Osteoblast (primary cell): ENCODE results near the gene ILDR1. TPM values are rescaled to one million over a fixed set of nuclear protein-coding genes. Genes with fewer than 3 reads are reported as not detected.

Experiments
- DNase-seq: peaks from one replicate; pipeline ENCODE4 v3.0.0; 2011; ENCODE audit warnings: low spot score, mixed read lengths; ENCODE audit not compliant: insufficient read length; ENCODE audit errors: missing footprints
- H2AFZ ChIP-seq: 2 replicates; pipeline ENCODE4 v1.6.0; 2011; ENCODE audit warnings: mild to moderate bottlenecking, low read length
- H3K27ac ChIP-seq: 2 replicates; pipeline ENCODE4 v1.5.1; 2011; ENCODE audit warnings: mild to moderate bottlenecking, low read depth, low read length, moderate library complexity
- H3K27me3 ChIP-seq: 2 replicates; pipeline ENCODE4 v1.6.0; 2012; ENCODE audit warnings: mild to moderate bottlenecking, control low read depth, inconsistent platforms, low read length, moderate library complexity; ENCODE audit not compliant: insufficient read depth
- H3K36me3 ChIP-seq: 2 replicates; pipeline ENCODE4 v1.5.1; 2011; ENCODE audit warnings: mild to moderate bottlenecking, low read length, control low read depth, moderate library complexity; ENCODE audit not compliant: insufficient read depth
- H3K4me1 ChIP-seq: 2 replicates; pipeline ENCODE4 v1.5.1; 2011; ENCODE audit warnings: mild to moderate bottlenecking, low read length, control low read depth, moderate library complexity; ENCODE audit not compliant: insufficient read depth
- H3K4me2 ChIP-seq: 2 replicates; pipeline ENCODE4 v1.6.0; 2011; ENCODE audit warnings: mild to moderate bottlenecking, low read length; ENCODE audit not compliant: insufficient read depth
- H3K4me3 ChIP-seq: fragments of 200-600 bp; sonication (generic); 3 replicates; pipeline ENCODE4 v1.5.1; 2012; ENCODE audit warnings: mild to moderate bottlenecking, low read length, inconsistent platforms; ENCODE audit not compliant: insufficient read depth
- H3K79me2 ChIP-seq: 2 replicates; pipeline ENCODE4 v1.6.0; 2012; ENCODE audit warnings: mild to moderate bottlenecking, low read length, control low read depth, inconsistent platforms; ENCODE audit not compliant: insufficient read depth
- H3K9me3 ChIP-seq: 2 replicates; pipeline ENCODE4 v1.5.1; 2011; ENCODE audit warnings: low read depth, low read length, control low read depth
- H4K20me1 ChIP-seq: 2 replicates; pipeline ENCODE4 v1.6.0; 2012; ENCODE audit warnings: mild to moderate bottlenecking, low read length, control low read depth; ENCODE audit not compliant: insufficient read depth
- CTCF ChIP-seq: IDR thresholded peaks from 2 replicates; pipeline ENCODE4 v1.5.1; 2011; ENCODE audit warnings: mild to moderate bottlenecking, low read depth, low read length, moderate library complexity; ENCODE audit errors: extremely low read depth
- total RNA-seq: library from RNA; depleted of rRNA; stranded (reverse); fragments of >200 nt; gene quantifications from 2 replicates; pipeline ENCODE4 v1.2.3, GENCODE V29; 2012

Gene ILDR1
- total RNA-seq, 1 donor, result not detected

- Histone ChIP-seq H3K79me2 (no peaks in the 10 kb centered on the region), H3K4me2 (no peak overlapping the region)
- DNase-seq, result no peak
Observed at GRCh38 chr3:122025296-122025695, 3.2 kb upstream of the ILDR1 start.

DNA sequence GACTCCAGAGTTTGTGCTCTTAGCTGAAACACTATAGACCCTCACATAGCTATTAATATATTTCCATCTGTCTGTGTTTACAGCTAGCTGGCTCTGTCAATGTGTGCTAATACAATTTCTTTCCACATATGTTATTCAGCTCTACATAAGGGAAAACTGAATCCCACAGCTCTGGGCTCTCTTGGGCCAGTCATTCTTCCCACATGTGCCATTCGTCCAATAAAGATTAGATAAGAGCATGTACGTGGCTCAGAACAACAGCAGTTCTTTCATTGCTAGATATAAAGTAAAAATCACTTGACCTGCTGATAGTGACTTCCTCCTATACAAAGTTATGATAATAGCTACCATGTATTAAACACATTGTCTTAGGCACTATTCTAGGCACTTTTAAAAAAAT, 2.8 kb upstream of the ILDR1 start:
- H4K20me1 ChIP-seq, result no peaks in the 10 kb centered on the region
- H3K9me3 ChIP-seq, result no peaks in the 10 kb centered on the region
- H2AFZ ChIP-seq, result no peak overlapping the region
- TF ChIP-seq CTCF, result no peak
- H3K79me2 ChIP-seq, result no peaks in the 10 kb centered on the region
- H3K27me3 ChIP-seq, result peaks cover 11% of the 10 kb centered on the region
- no peaks in the 10 kb centered on the region for H3K36me3 ChIP-seq
- H3K4me1 ChIP-seq, result no peaks in the 10 kb centered on the region
- no peak overlapping the region for H3K4me3 ChIP-seq
- H3K27ac ChIP-seq, result no peak overlapping the region
- H3K4me2 ChIP-seq, result no peak overlapping the region
- peak; percentile 65 for DNase-seq

More at GRCh38 chr3:122025296-122025695, 3.2 kb upstream of the ILDR1 start:
- no peaks in the 10 kb centered on the region for H4K20me1 ChIP-seq
- H2AFZ ChIP-seq, result no peak overlapping the region
- no peaks in the 10 kb centered on the region for H3K36me3 ChIP-seq
- TF ChIP-seq CTCF, result no peak
- H3K9me3 ChIP-seq, result no peaks in the 10 kb centered on the region
- H3K4me3 ChIP-seq, result no peak overlapping the region
- peaks cover 10% of the 10 kb centered on the region for H3K27me3 ChIP-seq
- H3K4me1 ChIP-seq, result no peaks in the 10 kb centered on the region
- H3K27ac ChIP-seq, result no peak overlapping the region

GRCh38 chr3:122023335-122023910, 1.4 kb upstream of the ILDR1 start:
- Histone ChIP-seq H3K4me2 (no peak overlapping the region), H3K9me3 (no peaks in the 10 kb centered on the region), H3K4me3 (no peak overlapping the region)

DNA sequence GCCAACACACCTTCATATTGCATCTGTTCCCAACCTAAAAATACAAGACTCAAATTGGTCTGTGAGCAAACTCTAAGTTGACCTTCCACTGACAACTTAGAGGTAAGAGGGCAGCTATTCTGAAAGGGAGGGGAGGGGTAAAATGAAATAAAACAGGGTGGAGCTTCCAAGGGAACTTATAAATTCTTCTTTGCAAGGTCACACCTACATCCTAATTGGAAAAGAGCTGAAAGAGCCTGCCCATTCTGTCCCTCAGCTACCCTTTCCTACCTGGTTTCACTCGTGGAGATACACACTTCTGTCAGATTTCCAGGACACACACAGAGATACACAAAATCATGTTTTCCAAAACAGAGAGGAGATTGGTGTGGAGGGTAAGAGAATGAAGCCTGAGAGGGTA, 1.0 kb downstream of the ILDR1 start:
- no peaks in the 10 kb centered on the region for H3K4me1 ChIP-seq
- no peaks in the 10 kb centered on the region for H3K79me2 ChIP-seq
- no peak overlapping the region for H3K4me3 ChIP-seq
- no peak for DNase-seq
- H3K27me3 ChIP-seq, result peaks cover 11% of the 10 kb centered on the region
- TF ChIP-seq CTCF, result no peak
- H3K27ac ChIP-seq, result no peak overlapping the region
- H3K9me3 ChIP-seq, result no peaks in the 10 kb centered on the region
- no peaks in the 10 kb centered on the region for H3K36me3 ChIP-seq
- H4K20me1 ChIP-seq, result no peaks in the 10 kb centered on the region
- no peak overlapping the region for H2AFZ ChIP-seq
- H3K4me2 ChIP-seq, result no peak overlapping the region

More at GRCh38 chr3:122023335-122023910, 1.4 kb upstream of the ILDR1 start:
- Histone ChIP-seq H3K4me1 (no peaks in the 10 kb centered on the region), H3K36me3 (no peaks in the 10 kb centered on the region), H3K27ac (no peak overlapping the region), H4K20me1 (no peaks in the 10 kb centered on the region), H3K27me3 (peaks cover 11% of the 10 kb centered on the region), H3K79me2 (no peaks in the 10 kb centered on the region), H2AFZ (no peak overlapping the region)
- no peak for TF ChIP-seq CTCF
- peak; percentile 56 for DNase-seq
